ENCODE measurements around the gene CMC1. TPM values are rescaled to one million over a fixed set of nuclear protein-coding genes. Genes with fewer than 3 reads are reported as not detected.
A peak's percentile ranks its signal among the peaks of the same experiment; 100 is the strongest.
"Not testable (repeated sequence)": the region's sequence is repeated elsewhere in the genome, so short reads cannot be mapped to it uniquely, and the experiment has no call there.

CMC1 gene
- total RNA-seq, 1 donor from 2014 or later = 3.4 TPM

DNA sequence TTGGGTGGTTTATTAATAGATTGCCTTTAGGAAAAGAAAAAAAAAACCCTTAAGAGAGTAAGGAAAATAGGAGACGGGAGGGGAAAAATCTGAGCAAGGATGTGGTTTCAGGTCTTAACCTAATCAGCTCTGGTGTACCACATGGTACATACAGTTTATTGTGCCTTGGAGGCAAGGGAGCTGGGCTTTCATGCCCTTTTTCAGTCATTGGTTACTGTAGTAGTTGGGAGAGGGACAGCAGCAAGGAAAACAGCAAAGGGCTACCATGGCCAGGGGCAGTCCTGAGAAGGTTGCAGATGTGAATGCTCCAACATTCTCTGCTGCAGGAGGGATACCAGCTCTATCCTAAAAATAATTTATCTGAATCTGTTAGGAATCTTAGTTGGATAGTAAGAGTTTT is 5.9 kb downstream of the CMC1 start:
- no peak for DNase-seq

DNA sequence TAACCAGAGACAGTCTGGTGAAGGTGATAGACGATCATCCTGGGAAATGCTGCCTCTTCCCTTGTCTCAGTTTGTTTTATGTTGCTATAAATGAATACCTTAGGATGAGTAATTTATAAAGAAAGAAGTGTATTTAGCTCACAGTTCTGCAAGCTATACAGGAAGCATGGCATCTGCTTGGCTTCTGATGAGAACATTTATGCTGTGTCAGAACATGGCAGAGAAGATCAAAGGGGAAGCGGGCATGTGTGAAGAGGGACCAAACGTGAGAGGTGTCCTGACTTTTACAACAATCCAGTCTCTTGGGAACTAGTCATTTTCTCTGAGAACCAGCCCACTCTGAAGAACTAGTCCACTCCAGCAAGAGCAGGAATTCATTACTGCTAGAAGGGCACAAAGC is 9.6 kb downstream of the CMC1 start:
- no peak for DNase-seq

GRCh38 chr3:28252001-28252431 is 10.6 kb downstream of the CMC1 start:
- DNase-seq = no peak

DNA sequence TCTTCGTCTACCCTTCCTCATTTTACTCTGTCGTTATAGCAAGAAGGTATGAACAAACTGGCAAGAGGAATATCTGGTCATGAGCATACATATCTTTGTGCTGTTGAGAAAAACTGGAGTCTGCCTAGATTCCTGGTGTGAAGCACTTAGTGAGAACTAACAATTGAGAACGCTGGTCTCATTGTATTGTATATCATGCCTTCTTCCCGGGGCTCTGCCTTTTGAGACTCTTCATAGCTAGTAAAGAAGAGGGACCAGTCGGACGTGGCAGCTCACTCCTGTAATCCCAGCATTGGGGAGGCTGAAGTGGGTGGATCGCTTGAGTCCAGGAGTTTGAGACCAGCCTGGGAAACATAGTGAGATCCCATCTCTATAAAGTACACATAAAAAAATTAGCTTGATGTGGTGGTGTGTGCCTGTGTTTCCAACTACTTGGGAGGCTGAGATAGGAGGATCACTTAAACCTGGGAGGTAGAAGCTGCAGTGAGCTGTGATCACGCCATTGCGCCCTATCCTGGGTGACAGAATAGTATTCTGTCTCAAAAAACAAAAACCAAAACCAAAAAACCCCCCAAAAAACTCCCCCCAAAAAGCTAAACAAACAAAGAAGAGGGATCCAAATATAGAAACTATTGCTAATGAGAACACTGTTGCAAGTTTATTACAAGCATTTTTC is 11.8 kb downstream of the CMC1 start:
- no peak for DNase-seq

DNA sequence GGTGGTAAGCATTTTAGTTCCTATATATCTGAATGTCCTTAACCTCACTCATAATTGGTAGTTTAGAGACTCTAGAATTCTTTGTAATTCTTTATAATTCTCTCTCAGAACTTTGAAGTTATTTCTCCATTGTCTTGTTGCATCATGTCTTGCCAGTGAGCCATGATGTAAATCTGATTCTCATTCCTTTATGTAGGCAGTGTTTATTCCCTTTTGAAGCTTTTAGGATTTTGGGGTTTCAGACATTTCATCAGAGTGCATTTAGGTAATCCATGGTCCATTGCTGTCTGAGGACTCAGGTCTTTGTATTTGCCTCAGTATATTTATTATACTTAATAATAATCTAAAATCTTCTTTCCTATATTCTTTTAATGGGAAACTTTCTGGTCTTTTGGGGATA is 20.6 kb downstream of the CMC1 start:
- no peak for DNase-seq

DNA sequence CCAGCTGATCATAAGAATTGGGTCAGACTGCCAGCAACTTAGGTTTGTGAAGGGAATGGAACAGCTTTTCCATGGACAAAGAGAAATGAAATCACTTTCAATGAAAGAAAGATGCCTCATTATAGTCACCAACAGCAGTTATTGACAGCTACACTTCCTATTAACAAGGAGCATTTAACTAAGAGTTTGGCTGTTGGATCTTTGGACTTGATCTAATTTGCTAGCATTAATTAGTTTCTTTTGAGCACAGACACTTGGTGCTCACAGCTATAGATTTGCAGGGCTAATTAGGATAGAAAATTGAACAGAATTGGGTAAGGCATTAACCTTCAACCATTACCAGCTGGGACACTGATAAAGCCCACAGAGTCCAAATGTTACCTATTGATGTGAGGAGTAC is 24.2 kb downstream of the CMC1 start:
- no peak for DNase-seq

- DNase-seq = no peak
Measured at GRCh38 chr3:28267984-28268849, 26.8 kb downstream of the CMC1 start.

DNA sequence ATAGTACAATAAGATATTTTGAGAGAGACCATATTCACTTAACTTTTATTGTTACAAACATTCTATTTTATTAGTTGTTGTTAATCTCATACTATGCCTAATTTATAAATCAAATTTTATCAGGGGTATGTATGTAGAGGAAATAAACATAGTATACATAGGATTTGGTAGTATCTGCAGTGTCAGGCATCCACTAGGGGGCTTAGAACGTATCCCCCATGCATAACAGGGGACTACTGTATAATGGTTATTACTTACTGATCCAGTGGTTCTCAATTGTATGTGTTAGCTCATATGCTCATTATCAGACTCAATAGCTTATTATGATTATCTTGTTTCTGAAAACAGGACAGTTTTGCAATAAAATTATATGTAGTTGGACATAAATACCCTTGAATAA is 27.6 kb downstream of the CMC1 start:
- peak; percentile 7 for DNase-seq

DNA sequence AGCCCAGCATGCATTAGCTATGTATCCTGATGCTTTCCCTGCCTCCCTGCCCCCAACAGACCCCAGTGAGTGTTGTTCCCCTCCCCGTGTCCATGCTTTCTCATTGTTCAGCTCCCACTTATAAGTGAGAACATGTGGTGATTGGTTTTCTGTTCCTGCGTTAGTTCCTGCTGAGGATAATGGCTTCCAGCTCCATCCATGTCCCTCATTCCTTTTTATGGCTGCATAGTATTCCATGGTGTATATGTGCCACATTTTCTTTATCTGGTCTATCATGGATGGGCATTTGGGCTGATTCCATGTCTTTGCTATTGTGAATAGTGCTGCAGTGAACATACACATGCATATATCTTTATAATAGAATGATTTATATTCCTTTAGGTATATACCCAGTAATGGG is 28.5 kb downstream of the CMC1 start:
- DNase-seq = not testable (repeated sequence)

DNA sequence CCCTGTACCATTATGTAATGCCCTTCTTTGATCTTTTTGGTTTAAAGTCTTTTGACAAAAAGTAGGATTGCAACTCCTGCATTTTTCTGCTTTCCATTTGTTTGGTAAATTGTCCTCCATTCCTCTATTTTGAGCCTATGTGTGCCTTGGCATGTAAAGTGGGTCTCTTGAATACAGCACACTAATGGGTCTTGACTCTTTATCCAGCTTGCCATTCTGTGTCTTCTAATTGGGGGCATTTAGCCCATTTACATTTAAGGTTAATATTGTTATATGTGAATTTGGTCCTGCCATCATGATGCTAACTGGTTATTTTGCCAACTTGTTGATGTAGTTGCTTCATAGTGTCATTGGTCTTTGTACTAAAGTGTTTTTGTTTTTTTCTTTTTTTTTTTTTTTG is 32.4 kb downstream of the CMC1 start:
- DNase-seq = no peak

DNA sequence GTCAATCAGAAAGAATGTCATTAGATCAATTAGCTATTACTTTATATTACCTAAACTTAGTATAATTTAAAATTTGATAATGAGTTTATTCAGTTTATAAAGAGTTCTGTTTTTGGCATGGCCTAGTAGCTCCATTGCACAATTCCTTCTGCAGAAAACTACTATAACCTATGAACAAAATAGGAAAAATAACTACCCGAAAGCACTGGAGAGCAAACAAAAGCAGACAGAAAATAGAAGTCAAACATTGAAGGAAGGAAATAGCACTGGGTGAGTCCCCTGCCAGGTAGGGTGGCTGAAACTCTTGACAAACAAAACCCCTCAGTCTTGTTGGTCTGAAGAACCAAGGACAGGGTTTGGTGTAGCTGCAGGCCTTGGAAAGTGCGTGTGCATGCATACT is 37.5 kb downstream of the CMC1 start:
- no peak for DNase-seq

- DNase-seq = no peak
Measured at GRCh38 chr3:28279770-28280169, 38.4 kb downstream of the CMC1 start.

- DNase-seq = no peak
Measured at GRCh38 chr3:28280781-28281180, 39.4 kb downstream of the CMC1 start.

DNA sequence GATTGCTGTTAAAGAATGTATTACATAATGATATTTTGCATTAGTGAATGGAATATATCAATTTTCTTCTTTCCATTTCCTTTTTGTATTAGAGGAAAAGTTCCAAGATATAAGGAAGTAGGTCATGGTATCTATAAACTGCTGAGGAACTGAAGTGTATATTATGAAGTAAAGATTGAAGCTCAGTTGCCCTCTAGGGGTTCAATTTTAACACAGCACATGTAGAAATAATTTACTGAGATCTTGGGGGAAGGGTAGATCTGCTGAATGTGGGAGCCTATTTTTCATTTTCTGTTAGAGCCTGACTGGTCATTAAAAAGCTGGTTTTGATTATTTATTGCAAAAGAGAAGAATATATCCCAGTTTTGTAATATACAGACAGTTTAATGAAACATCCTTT is 45.2 kb downstream of the CMC1 start:
- DNase-seq = peak; percentile 59

DNA sequence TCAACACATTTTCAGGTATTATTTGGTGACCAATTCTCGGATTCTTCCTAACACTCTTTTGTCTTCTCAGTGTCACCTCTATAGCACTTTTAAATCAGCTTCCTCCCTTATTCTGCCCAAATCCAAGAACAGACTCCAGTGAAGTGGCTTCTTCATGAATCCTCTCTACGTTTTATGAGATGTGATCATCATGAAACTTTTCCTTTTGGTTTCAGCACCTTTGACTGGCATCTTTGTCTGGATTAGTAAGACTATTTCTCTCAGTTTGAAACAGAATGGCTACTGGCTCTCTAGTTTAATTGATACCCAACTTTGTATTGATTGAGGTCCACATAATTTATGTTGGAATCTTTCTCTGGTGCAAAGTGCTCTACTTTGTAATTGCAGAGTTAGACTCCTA is 45.6 kb downstream of the CMC1 start:
- DNase-seq = no peak

DNA sequence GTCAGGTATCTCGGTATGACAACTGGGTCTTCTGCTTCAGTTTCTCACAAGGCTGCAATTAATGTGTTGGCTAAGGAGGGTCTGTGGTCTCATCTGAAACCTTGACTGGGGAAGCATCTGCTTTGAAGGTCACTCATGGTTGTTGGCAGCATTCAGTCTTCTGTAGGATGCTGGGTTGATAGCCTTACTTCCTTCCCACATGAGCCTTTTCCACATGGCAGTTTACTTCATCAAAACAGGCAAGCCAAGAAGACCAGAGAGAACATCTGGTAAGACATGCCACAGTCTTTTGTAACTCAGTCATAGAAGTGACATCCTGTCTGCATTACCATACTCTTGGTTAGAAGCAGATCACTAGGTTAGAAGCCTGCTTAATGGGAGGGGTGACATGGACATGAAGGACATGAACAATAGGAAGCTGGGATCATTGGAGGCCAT is 49.5 kb downstream of the CMC1 start:
- DNase-seq = no peak

DNA sequence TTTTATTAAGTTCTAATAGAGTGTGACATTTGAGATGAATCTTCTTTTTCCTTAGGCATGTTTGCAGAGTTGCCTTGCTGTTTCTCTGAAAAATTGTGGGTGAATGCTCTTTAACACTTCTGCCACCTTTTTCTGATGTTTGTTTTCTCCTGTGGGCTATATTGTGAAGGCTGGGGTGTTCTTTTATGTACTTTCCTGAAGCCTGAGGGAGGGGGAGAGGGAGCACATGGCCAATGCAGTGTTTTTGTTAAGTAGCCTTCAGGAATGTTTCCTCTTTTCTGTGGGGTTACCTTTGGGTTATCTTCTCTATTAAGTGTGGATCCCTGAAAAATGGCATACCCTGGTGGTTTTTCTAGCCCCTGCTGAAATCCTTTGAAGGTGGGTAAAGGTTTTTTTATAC is 50.2 kb downstream of the CMC1 start:
- no peak for DNase-seq

GRCh38 chr3:28292622-28293021 is 51.2 kb downstream of the CMC1 start:
- no peak for DNase-seq

- DNase-seq = peak; percentile 41
Measured at GRCh38 chr3:28294667-28295413, 53.4 kb downstream of the CMC1 start.

GRCh38 chr3:28295898-28296490 is 54.6 kb downstream of the CMC1 start:
- peak; percentile 25 for DNase-seq

GRCh38 chr3:28299705-28300104 is 58.3 kb downstream of the CMC1 start:
- no peak for DNase-seq

GRCh38 chr3:28300345-28300962 is 59.0 kb downstream of the CMC1 start:
- no peak for DNase-seq

GRCh38 chr3:28301688-28302087 is 60.3 kb downstream of the CMC1 start:
- DNase-seq = no peak
